HG02623 (cell line): Measurements from ENCODE around the gene SRGAP1.
"Not testable (repeated sequence)": the region's sequence is repeated elsewhere in the genome, so short reads cannot be mapped to it uniquely, and the experiment has no call there.

ENCODE experiments used
- ATAC-seq: cut with Tn5 transposase; IDR thresholded peaks from one replicate; pipeline ENCODE4 v1.9.1; 2021; ENCODE audit warnings: moderate library complexity; ENCODE audit not compliant: unreplicated experiment

The SRGAP1 gene

GRCh38 chr12:63865448-63865847, 20.9 kb downstream of the SRGAP1 start:
- ATAC-seq: no peak

GRCh38 chr12:63867053-63867452, 22.6 kb downstream of the SRGAP1 start:
- ATAC-seq: no peak

- no peak for ATAC-seq
Observed at GRCh38 chr12:63869656-63870055, 25.2 kb downstream of the SRGAP1 start.

- no peak for ATAC-seq
Observed at GRCh38 chr12:63870838-63871237, 26.3 kb downstream of the SRGAP1 start.

GRCh38 chr12:63874897-63875480, 30.5 kb downstream of the SRGAP1 start:
- ATAC-seq: no peak

GRCh38 chr12:63875703-63876102, 31.2 kb downstream of the SRGAP1 start:
- ATAC-seq: no peak

- ATAC-seq: no peak
Observed at GRCh38 chr12:63876980-63877379, 32.5 kb downstream of the SRGAP1 start.

- no peak for ATAC-seq
Observed at GRCh38 chr12:63877693-63878092, 33.2 kb downstream of the SRGAP1 start.

GRCh38 chr12:63880235-63880634, 35.7 kb downstream of the SRGAP1 start:
- ATAC-seq: not testable (repeated sequence)

- no peak for ATAC-seq
Observed at GRCh38 chr12:63880742-63881263, 36.3 kb downstream of the SRGAP1 start.

- ATAC-seq: no peak
Observed at GRCh38 chr12:63882844-63883243, 38.3 kb downstream of the SRGAP1 start.

- no peak for ATAC-seq
Observed at GRCh38 chr12:63885401-63885800, 40.9 kb downstream of the SRGAP1 start.

- ATAC-seq: no peak
Observed at GRCh38 chr12:63888908-63889635, 44.6 kb downstream of the SRGAP1 start.

- no peak for ATAC-seq
Observed at GRCh38 chr12:63889721-63890509, 45.4 kb downstream of the SRGAP1 start.

GRCh38 chr12:63893170-63893569, 48.7 kb downstream of the SRGAP1 start:
- ATAC-seq: no peak

GRCh38 chr12:63894132-63894531, 49.6 kb downstream of the SRGAP1 start:
- ATAC-seq: no peak

- ATAC-seq: no peak
Observed at GRCh38 chr12:63895841-63896240, 51.3 kb downstream of the SRGAP1 start.

GRCh38 chr12:63897931-63898330, 53.4 kb downstream of the SRGAP1 start:
- ATAC-seq: no peak

GRCh38 chr12:63898764-63899337, 54.4 kb downstream of the SRGAP1 start:
- no peak for ATAC-seq

- no peak for ATAC-seq
Observed at GRCh38 chr12:63899396-63899795, 54.9 kb downstream of the SRGAP1 start.
